ENCODE data around the gene MTUS2.

DNA sequence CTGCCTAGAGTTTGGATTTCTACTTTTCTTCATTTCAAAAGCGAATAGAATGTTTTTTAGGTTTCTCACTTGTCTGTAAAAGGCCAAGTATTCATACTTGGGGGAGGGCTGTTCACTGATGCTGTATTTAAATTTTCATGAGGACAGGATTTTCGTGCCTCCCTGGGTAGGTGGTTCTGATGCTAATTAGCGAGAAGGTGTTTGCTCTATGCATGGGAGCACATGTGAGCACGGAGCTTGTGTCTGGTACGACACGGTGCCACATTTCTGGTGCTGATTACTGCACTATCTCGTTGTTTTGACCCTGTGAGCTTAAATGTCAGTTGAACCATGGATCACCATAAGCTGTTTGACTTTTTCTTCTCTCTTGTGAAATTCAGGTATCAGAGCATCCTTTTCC lies 45.8 kb downstream of the MTUS2 start:
- TF ChIP-seq, protein P1, sequence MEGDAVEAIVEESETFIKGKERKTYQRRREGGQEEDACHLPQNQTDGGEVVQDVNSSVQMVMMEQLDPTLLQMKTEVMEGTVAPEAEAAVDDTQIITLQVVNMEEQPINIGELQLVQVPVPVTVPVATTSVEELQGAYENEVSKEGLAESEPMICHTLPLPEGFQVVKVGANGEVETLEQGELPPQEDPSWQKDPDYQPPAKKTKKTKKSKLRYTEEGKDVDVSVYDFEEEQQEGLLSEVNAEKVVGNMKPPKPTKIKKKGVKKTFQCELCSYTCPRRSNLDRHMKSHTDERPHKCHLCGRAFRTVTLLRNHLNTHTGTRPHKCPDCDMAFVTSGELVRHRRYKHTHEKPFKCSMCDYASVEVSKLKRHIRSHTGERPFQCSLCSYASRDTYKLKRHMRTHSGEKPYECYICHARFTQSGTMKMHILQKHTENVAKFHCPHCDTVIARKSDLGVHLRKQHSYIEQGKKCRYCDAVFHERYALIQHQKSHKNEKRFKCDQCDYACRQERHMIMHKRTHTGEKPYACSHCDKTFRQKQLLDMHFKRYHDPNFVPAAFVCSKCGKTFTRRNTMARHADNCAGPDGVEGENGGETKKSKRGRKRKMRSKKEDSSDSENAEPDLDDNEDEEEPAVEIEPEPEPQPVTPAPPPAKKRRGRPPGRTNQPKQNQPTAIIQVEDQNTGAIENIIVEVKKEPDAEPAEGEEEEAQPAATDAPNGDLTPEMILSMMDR (IDR thresholded peaks at IDR 0.05) = no peak
- TF ChIP-seq EZH2 (IDR thresholded peaks at IDR 0.05) = no peak

Measured in neural progenitor cell (in vitro differentiated cells).